ENCODE measurements around the gene HSP90AA1.

HSP90AA1 gene

DNA sequence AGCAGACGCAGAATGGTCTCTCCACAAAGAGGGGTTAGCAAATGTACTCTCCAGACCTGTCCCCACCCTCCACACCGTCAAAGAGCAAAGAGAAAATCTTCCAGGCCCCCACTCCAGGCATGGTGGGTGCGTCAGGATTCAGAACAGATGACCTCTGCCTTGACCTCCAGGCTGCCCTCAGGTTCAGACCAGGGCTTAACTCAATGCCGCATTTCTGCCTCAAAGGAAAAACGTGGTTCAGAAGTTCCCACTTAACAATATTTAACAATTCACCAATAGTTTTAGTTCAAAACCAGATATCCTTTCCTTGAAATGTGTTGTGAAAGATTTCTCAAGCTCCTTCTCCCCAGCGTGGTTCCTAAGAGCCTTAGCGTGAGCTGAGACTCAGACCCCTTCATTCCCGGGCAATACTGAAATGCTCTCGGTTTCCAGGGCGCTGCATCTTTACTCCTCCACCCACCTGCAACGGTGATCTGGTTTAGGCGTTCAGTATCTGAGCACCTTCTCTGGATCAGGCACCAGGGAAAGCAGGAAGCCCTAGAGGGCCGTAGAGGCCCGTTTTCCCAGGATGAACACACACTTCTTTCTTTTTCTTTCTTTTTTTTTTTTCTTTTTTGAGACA lies 22.9 kb downstream of the HSP90AA1 start:
- no peak for DNase-seq

DNA sequence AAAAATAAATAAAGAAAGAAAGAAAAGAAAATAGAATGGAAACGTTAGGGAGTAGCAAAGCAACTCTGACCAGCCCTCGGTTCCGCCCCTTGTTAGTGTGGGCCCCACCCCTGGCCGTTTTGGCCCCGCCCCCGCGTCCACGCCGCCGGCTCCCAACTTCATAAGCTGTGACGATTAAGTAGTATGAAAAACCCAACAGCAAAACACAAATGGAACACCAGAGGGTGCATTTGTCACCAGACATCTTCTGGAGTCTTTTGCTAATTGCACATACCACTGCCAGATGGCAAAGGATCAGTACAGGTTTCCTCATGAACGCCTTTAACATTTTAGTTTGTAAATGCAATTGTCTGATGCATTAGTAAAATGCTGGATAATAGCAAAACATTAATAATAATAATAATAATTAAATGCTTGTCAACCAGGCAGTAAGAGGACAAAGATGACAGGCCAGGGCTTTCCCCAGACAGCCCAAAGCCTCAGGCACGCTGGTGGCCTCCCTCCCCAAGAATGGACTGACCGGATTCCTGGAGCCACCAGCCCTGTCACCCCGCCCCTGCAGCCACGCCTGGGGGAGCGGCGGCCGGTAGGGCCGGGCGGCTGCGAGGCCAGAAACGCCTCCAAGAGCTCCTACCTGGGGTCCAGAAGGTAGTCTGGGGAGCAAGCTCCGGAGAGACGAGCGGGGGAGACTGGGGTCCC lies 23.6 kb downstream of the HSP90AA1 start:
- peak; percentile 80 for DNase-seq

DNA sequence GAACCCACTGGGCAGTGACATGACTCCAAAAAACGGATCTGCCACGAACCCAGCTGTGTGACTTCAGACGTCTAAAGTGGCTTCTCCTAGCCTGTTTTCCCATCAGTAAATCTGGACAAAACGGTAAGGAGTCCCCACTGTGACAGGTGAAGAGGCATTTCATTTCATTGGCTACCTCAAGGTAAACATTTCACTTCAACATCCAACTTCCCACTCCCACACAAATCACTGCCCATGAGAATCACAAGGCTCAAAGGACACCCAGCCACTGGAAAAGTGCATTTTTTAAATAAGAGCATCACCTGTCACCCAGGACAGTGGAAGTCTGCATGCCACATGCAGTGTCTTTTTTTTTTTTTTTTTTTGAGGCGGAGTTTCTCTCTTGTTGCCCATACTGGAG lies 27.9 kb downstream of the HSP90AA1 start:
- DNase-seq, result no peak

GRCh38 chr14:102058146-102058545 lies 28.7 kb downstream of the HSP90AA1 start:
- DNase-seq, result no peak

- DNase-seq, result no peak
Measured at GRCh38 chr14:102057480-102058114, 29.2 kb downstream of the HSP90AA1 start.

- no peak for DNase-seq
Measured at GRCh38 chr14:102056694-102057442, 30.0 kb downstream of the HSP90AA1 start.

DNA sequence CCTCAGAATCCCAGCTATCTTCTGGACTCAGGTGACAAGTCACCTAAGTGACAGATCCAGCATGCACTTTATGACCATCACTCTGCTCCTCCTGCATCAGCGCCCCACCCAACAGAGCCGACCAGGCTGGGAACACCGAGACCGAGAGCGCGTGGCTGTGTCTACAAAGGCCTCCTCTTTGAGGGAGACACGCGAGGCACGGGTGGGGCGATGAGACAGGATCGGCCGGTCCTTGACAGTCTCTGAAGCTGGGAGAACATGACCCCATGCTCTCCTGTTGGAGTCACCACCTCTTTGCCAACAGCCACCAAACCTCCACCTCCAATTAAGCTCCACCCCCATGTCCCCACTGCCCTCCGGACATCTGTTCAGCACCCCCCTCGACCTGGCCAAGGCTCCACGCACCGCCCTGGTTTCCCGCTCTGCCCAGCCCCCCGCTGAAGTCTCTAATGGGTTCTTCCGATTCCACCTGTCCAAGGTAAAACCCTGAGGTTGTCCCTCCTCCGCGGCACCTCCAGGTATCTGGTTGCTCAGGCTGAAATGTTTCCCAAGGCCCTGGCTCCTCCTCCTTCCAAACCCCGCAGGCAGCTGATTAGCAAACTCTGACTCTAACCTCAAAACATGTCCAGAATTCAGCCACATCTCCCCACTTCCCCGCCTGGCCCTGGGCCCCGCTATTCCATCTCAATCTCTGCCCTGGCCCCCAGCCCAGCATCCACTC lies 31.5 kb downstream of the HSP90AA1 start:
- DNase-seq, result no peak

DNA sequence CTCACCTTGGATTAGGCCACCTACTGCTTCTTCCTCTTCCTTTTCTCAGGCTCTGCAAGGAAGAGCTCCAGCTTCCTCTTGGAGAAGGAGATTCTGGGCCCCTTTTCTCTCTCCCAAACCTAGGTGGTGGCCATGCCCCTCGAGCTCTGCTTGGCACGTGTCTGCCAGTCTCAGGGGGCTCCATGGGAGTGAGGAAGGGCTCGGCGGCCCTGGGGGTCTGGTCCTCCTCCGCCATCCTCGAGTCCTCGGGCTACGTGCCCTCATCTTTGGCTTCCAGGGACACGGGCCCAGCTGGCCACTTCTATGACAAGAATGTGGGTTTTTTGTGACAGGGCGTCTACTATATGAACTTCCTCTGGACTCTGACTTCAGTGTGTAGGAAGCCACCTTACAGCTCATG lies 34.3 kb downstream of the HSP90AA1 start:
- no peak for DNase-seq

GRCh38 chr14:102050625-102051024 lies 36.2 kb downstream of the HSP90AA1 start:
- DNase-seq, result no peak

GRCh38 chr14:102050026-102050405 lies 36.8 kb downstream of the HSP90AA1 start:
- no peak for DNase-seq

DNA sequence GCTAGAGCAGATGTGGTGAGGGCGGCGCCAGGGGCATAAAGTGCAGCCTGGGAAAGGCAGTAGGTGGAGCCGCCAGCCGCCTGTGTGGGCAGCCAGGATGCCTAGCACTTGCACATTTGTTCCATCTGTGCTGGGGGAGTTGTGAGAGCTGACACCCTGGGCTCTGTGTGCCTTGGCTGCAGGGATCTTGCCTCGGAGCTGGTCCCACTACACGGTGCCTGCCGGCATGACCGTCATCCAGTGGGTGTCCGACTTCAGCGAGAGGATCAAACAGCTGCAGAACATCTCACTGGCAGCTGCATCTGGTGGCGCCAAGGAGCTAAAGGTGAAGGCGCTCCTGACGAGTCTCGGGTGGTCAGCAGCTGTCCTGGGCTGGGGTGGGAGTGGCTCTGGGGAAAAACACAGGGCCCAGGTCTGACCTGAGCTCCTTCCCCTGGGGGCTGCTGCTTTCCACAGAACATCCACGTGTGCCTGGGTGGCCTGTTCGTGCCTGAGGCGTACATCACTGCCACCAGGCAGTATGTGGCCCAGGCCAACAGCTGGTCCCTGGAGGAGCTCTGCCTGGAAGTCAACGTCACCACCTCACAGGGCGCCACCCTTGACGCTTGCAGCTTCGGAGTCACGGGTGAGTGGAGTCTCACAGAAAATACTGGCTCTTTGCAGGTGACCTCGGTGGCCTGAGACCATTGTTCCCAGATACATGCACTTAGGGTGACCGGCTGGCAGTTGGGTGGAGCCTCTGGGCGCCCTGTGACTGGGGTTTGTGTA lies 37.4 kb downstream of the HSP90AA1 start:
- DNase-seq, result no peak

DNA sequence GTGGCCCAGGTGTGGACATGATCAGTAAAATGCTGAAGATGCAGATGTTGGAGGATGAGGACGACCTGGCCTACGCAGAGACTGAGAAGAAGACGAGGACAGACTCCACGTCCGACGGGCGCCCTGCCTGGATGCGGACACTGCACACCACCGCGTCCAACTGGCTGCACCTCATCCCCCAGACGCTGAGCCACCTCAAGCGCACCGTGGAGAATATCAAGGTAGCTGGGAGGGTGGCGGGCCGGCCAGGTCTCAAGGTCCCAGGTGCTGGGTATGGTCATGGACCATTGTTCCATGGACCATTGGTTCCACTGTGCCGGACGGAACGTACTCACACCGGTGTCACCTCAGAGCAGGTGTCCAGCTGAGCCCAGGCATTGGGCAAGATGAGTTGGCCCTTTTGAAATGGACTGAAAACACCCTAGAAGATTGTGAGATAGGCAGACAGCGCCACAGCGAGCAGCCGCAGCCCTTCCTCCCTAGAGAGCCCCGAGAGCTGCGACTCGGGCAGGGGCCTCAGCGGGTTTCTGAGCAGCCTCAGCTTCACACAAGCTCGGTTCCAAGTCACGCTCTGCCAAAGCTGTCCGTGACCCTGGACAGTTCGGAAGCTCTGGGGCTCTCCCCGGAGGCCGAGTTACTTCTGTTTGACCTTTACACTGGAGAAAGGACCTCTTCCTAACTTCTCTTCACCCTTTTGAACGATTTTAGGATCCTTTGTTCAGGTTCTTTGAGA lies 38.9 kb downstream of the HSP90AA1 start:
- no peak for DNase-seq

- DNase-seq, result peak; percentile 30
Measured at GRCh38 chr14:102046337-102047278, 40.2 kb downstream of the HSP90AA1 start.

GRCh38 chr14:102044566-102044965 lies 42.3 kb downstream of the HSP90AA1 start:
- DNase-seq, result no peak

- DNase-seq, result no peak
Measured at GRCh38 chr14:102043251-102044025, 43.4 kb downstream of the HSP90AA1 start.

- no peak for DNase-seq
Measured at GRCh38 chr14:102042699-102043098, 44.1 kb downstream of the HSP90AA1 start.

DNA sequence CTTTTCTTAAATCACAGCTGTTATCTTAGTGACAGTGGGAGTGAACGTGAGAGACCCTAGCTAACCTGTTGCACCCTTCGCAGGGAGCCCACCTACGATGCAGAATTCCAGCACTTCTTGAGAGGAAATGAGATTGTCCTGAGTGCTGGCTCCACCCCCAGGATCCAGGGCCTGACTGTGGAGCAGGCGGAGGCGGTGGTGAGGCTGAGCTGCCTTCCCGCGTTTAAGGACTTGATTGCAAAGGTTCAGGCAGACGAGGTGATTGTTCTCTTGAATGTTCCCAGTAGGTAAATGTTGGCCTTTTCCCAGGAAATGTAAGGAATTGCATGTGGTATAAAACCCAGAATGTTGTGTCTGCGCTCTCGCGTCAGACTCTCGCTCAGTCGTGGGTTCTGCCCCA lies 46.7 kb downstream of the HSP90AA1 start:
- DNase-seq, result no peak

DNA sequence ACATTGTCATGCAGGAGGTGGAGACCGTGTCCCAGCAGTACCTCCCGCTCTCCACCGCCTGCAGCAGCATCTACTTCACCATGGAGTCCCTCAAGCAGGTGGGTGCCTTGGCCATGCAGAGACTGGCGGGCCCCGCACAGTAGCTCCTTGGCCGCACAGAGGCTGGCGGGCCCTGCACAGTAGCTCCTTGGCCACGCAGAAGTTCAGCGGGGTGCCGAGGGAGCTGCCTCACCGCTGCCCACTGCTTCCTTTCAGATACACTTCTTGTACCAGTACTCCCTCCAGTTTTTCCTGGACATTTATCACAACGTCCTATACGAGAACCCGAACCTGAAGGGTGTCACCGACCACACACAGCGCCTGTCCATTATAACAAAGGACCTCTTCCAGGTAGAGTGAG lies 47.7 kb downstream of the HSP90AA1 start:
- no peak for DNase-seq

GRCh38 chr14:102037686-102038085 lies 49.2 kb downstream of the HSP90AA1 start:
- DNase-seq, result no peak

All from stimulated activated CD4-positive, alpha-beta T cell treated with anti-CD3 and anti-CD28 coated beads, Interleukin-15, amount 100 ng/mL, for 24 hours (primary cell).